WTC11 (cell line): ENCODE data around the gene TNN. TPM values are rescaled to one million over a fixed set of nuclear protein-coding genes. Genes with fewer than 3 reads are reported as not detected.

Experiments used
- ATAC-seq: fragments of 200-7000 bp; cut with Tn5 transposase; 2 replicates; pipeline ENCODE4 v1.10.0; 2021; ENCODE audit warnings: mild to moderate bottlenecking, moderate library complexity
- CTCF ChIA-PET: fragments of 300-600 bp; sonication (Branson Sonifier 250); formaldehyde crosslinking; loops from one replicate; lab custom pipeline; 2021; ENCODE audit warnings: antibody characterized with exemption; lab: Charles Lee
- POLR2A ChIA-PET: fragments of 350-600 bp; sonication (Branson Sonifier 250); formaldehyde crosslinking; loops from one replicate; lab custom pipeline; 2021; ENCODE audit warnings: antibody characterized with exemption; lab: Charles Lee
- DNase-seq: peaks from one replicate; pipeline ENCODE4 v3.0.0; 2021; ENCODE audit warnings: low spot score
- H3K27ac Mint-ChIP-seq: 2 replicates; pipeline ENCODE4 v1.8.0; 2021; ENCODE audit warnings: mixed read lengths
- H3K27me3 Mint-ChIP-seq: 2 replicates; pipeline ENCODE4 v1.8.0; 2021; ENCODE audit warnings: low read depth, mild to moderate bottlenecking, moderate library complexity, mixed read lengths
- H3K36me3 Mint-ChIP-seq: 2 replicates; pipeline ENCODE4 v1.8.0; 2021; ENCODE audit warnings: mixed read lengths
- H3K4me1 Mint-ChIP-seq: 2 replicates; pipeline ENCODE4 v1.8.0; 2022; ENCODE audit warnings: mixed read lengths
- H3K4me3 Mint-ChIP-seq: 2 replicates; pipeline ENCODE4 v1.8.0; 2021; ENCODE audit warnings: mild to moderate bottlenecking, moderate library complexity, mixed read lengths
- H3K9me3 Mint-ChIP-seq: 2 replicates; pipeline ENCODE4 v1.8.0; 2021; ENCODE audit warnings: mixed read lengths
- FOXJ3 ChIP-seq: sonication (generic); formaldehyde crosslinking; IDR thresholded peaks from 2 replicates; pipeline ENCODE4 v1.9.0; 2021; ENCODE audit warnings: missing genetic modification reagents, mild to moderate bottlenecking, borderline replicate concordance
- FOXP1 ChIP-seq: sonication (generic); formaldehyde crosslinking; IDR thresholded peaks from 2 replicates; pipeline ENCODE4 v1.8.0; 2022; ENCODE audit warnings: missing genetic modification reagents, mild to moderate bottlenecking, moderate library complexity, borderline replicate concordance
- GABPB1 ChIP-seq: sonication (generic); formaldehyde crosslinking; IDR thresholded peaks from 2 replicates; pipeline ENCODE4 v1.8.1; 2023; ENCODE audit warnings: mild to moderate bottlenecking, missing genetic modification reagents
- GTF2I ChIP-seq: fragments of 250-450 bp; sonication (Bioruptor Pico); conservative IDR thresholded peaks from 2 replicates; pipeline ENCODE4 v1.4.0; 2021; ENCODE audit warnings: mild to moderate bottlenecking
- MYBL2 ChIP-seq: sonication (generic); formaldehyde crosslinking; IDR thresholded peaks from 2 replicates; pipeline ENCODE4 v1.8.1; 2023; ENCODE audit warnings: mild to moderate bottlenecking, moderate library complexity, missing genetic modification reagents
- NFYB ChIP-seq: sonication (generic); formaldehyde crosslinking; conservative IDR thresholded peaks from 2 replicates; pipeline ENCODE4 v1.8.0; 2022; ENCODE audit warnings: low read depth, missing genetic modification reagents
- NR1H2 ChIP-seq: sonication (generic); formaldehyde crosslinking; IDR thresholded peaks from 2 replicates; pipeline ENCODE4 v1.9.0; 2021; ENCODE audit warnings: mild to moderate bottlenecking, moderate library complexity, missing genetic modification reagents
- RORB ChIP-seq: fragments of 250-450 bp; sonication (Bioruptor Pico); IDR thresholded peaks from 2 replicates; pipeline ENCODE4 v1.9.0; 2021; ENCODE audit warnings: mild to moderate bottlenecking
- TP53 ChIP-seq: sonication (generic); formaldehyde crosslinking; IDR thresholded peaks from 2 replicates; pipeline ENCODE4 v1.8.1; 2023; ENCODE audit warnings: mild to moderate bottlenecking, missing genetic modification reagents
- USF2 ChIP-seq: sonication (generic); formaldehyde crosslinking; IDR thresholded peaks from 2 replicates; pipeline ENCODE4 v1.8.1; 2023; ENCODE audit warnings: mild to moderate bottlenecking, missing genetic modification reagents, moderate library complexity
- ZNF121 ChIP-seq: sonication (generic); formaldehyde crosslinking; IDR thresholded peaks from 2 replicates; pipeline ENCODE4 v1.8.0; 2023; ENCODE audit warnings: missing genetic modification reagents
- ZNF219 ChIP-seq: sonication (generic); formaldehyde crosslinking; IDR thresholded peaks from 2 replicates; pipeline ENCODE4 v1.8.0; 2023; ENCODE audit warnings: missing genetic modification reagents, mild to moderate bottlenecking, borderline replicate concordance
- ZNF671 ChIP-seq: fragments of 250-450 bp; sonication (Bioruptor Pico); IDR thresholded peaks from 2 replicates; pipeline ENCODE4 v1.8.0; 2021; ENCODE audit warnings: mild to moderate bottlenecking
- total RNA-seq: library from RNA; stranded (reverse); gene quantifications from 3 replicates; pipeline ENCODE4 v1.2.3, GENCODE V29; 2021
- TF ChIP-seq, protein P1 (sequence below): sonication (generic); formaldehyde crosslinking; IDR thresholded peaks from 2 replicates; pipeline ENCODE4 v1.8.0; 2023; ENCODE audit warnings: mild to moderate bottlenecking, missing genetic modification reagents
- TF ChIP-seq, protein P2 (sequence below): sonication (generic); formaldehyde crosslinking; IDR thresholded peaks from 2 replicates; pipeline ENCODE4 v1.8.1; 2022; ENCODE audit warnings: mild to moderate bottlenecking, missing genetic modification reagents, moderate library complexity, borderline replicate concordance
- TF ChIP-seq, protein P3 (sequence below): sonication (generic); formaldehyde crosslinking; IDR thresholded peaks from 2 replicates; pipeline ENCODE4 v1.8.1; 2023; ENCODE audit warnings: mild to moderate bottlenecking, missing genetic modification reagents, borderline replicate concordance
- TF ChIP-seq, protein P4 (sequence below): fragments of 250-450 bp; sonication (Bioruptor Pico); IDR thresholded peaks from 2 replicates; pipeline ENCODE4 v1.9.0; 2021; ENCODE audit warnings: mild to moderate bottlenecking
- TF ChIP-seq, protein P5 (sequence below): fragments of 250-450 bp; sonication (Bioruptor Pico); IDR thresholded peaks from 2 replicates; pipeline ENCODE4 v1.8.0; 2021; ENCODE audit warnings: mild to moderate bottlenecking

TNN gene
- total RNA-seq, 1 experiment from 2014 or later = 0.44 TPM

DNA sequence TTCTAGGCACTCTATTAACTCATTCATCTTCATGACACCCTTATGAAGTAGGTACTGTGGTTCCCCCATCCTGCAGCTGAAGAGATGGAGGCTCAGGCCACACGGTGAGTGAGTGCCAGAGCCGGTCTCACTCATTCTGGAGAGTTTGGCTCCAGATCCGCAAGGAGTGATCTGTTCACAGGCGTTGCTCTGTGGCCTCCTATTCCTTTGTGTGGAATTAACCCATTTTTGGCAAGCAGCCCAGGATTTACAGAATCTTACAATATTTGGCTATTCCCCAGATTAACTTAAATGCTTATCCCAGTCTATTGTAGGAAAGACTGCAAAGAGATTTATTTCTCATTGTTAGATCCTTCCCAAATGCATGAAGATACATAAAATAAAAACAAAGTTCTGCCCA, 95.3 kb downstream of the TNN start (continued):
- TF ChIP-seq, protein P1, sequence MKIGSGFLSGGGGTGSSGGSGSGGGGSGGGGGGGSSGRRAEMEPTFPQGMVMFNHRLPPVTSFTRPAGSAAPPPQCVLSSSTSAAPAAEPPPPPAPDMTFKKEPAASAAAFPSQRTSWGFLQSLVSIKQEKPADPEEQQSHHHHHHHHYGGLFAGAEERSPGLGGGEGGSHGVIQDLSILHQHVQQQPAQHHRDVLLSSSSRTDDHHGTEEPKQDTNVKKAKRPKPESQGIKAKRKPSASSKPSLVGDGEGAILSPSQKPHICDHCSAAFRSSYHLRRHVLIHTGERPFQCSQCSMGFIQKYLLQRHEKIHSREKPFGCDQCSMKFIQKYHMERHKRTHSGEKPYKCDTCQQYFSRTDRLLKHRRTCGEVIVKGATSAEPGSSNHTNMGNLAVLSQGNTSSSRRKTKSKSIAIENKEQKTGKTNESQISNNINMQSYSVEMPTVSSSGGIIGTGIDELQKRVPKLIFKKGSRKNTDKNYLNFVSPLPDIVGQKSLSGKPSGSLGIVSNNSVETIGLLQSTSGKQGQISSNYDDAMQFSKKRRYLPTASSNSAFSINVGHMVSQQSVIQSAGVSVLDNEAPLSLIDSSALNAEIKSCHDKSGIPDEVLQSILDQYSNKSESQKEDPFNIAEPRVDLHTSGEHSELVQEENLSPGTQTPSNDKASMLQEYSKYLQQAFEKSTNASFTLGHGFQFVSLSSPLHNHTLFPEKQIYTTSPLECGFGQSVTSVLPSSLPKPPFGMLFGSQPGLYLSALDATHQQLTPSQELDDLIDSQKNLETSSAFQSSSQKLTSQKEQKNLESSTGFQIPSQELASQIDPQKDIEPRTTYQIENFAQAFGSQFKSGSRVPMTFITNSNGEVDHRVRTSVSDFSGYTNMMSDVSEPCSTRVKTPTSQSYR = no peak
- TF ChIP-seq, protein P2, sequence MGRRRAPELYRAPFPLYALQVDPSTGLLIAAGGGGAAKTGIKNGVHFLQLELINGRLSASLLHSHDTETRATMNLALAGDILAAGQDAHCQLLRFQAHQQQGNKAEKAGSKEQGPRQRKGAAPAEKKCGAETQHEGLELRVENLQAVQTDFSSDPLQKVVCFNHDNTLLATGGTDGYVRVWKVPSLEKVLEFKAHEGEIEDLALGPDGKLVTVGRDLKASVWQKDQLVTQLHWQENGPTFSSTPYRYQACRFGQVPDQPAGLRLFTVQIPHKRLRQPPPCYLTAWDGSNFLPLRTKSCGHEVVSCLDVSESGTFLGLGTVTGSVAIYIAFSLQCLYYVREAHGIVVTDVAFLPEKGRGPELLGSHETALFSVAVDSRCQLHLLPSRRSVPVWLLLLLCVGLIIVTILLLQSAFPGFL (CRISPR knock-in tag) = no peak
- TF ChIP-seq FOXP1 (CRISPR knock-in tag) (no peak), RORB (CRISPR knock-in tag) (no peak)
- TF ChIP-seq, protein P3, sequence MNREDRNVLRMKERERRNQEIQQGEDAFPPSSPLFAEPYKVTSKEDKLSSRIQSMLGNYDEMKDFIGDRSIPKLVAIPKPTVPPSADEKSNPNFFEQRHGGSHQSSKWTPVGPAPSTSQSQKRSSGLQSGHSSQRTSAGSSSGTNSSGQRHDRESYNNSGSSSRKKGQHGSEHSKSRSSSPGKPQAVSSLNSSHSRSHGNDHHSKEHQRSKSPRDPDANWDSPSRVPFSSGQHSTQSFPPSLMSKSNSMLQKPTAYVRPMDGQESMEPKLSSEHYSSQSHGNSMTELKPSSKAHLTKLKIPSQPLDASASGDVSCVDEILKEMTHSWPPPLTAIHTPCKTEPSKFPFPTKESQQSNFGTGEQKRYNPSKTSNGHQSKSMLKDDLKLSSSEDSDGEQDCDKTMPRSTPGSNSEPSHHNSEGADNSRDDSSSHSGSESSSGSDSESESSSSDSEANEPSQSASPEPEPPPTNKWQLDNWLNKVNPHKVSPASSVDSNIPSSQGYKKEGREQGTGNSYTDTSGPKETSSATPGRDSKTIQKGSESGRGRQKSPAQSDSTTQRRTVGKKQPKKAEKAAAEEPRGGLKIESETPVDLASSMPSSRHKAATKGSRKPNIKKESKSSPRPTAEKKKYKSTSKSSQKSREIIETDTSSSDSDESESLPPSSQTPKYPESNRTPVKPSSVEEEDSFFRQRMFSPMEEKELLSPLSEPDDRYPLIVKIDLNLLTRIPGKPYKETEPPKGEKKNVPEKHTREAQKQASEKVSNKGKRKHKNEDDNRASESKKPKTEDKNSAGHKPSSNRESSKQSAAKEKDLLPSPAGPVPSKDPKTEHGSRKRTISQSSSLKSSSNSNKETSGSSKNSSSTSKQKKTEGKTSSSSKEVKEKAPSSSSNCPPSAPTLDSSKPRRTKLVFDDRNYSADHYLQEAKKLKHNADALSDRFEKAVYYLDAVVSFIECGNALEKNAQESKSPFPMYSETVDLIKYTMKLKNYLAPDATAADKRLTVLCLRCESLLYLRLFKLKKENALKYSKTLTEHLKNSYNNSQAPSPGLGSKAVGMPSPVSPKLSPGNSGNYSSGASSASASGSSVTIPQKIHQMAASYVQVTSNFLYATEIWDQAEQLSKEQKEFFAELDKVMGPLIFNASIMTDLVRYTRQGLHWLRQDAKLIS = no peak
- TF ChIP-seq, protein P4, sequence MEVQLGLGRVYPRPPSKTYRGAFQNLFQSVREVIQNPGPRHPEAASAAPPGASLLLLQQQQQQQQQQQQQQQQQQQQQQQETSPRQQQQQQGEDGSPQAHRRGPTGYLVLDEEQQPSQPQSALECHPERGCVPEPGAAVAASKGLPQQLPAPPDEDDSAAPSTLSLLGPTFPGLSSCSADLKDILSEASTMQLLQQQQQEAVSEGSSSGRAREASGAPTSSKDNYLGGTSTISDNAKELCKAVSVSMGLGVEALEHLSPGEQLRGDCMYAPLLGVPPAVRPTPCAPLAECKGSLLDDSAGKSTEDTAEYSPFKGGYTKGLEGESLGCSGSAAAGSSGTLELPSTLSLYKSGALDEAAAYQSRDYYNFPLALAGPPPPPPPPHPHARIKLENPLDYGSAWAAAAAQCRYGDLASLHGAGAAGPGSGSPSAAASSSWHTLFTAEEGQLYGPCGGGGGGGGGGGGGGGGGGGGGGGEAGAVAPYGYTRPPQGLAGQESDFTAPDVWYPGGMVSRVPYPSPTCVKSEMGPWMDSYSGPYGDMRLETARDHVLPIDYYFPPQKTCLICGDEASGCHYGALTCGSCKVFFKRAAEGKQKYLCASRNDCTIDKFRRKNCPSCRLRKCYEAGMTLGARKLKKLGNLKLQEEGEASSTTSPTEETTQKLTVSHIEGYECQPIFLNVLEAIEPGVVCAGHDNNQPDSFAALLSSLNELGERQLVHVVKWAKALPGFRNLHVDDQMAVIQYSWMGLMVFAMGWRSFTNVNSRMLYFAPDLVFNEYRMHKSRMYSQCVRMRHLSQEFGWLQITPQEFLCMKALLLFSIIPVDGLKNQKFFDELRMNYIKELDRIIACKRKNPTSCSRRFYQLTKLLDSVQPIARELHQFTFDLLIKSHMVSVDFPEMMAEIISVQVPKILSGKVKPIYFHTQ (CRISPR knock-in tag) = no peak
- TF ChIP-seq, all 79 proteins: peak for 0

DNA sequence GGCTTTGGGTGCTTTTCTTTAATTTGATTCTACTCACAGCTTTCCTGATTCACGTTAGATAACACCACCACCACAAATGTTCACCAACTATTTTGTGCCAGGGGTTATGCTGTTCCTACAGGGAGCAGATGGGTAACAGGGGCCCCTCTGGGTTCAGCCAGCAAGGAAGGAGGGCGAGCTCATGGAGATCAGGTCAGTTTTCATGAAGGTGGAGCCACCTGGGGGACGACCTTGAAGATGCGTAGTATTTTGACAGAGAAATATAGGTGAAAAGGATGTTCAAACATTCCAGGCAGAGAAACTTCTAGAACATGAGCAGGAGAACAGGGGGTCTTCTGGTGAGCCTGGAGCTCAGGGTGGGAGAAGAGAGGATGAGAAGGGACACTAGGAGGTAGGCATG, 96.1 kb downstream of the TNN start:
- no peaks in the 10 kb centered on the region for H3K4me1 Mint-ChIP-seq
- peaks cover 7% of the 10 kb centered on the region for H3K36me3 Mint-ChIP-seq
- H3K27me3 Mint-ChIP-seq = no peaks in the 10 kb centered on the region
- CTCF ChIA-PET = interaction anchor here (0.7 to 3.3 kb wide), 16 partner anchors 9 to 210 kb away, joined by 3 to 30 read pairs (median 5); no protein-coding TSS in a partner anchor
- H3K4me3 Mint-ChIP-seq = no peak overlapping the region
- DNase-seq (no peak), ATAC-seq (peak; percentile 64)
- H3K9me3 Mint-ChIP-seq = 0 out of 2 replicates have a peak, but pooled peaks cover under 1% of the 10 kb centered on the region
- POLR2A ChIA-PET = no interaction called here
- no peak overlapping the region for H3K27ac Mint-ChIP-seq
- TF ChIP-seq ZNF219 (CRISPR knock-in tag) (no peak), FOXJ3 (CRISPR knock-in tag) (no peak), GABPB1 (CRISPR knock-in tag) (no peak), USF2 (no peak), GTF2I (CRISPR knock-in tag) (no peak), NFYB (CRISPR knock-in tag) (no peak), ZNF121 (CRISPR knock-in tag) (no peak), MYBL2 (CRISPR knock-in tag) (no peak), ZNF671 (CRISPR knock-in tag) (no peak), TP53 (CRISPR knock-in tag) (no peak), NR1H2 (CRISPR knock-in tag) (no peak)
- TF ChIP-seq, protein P4 (CRISPR knock-in tag) = no peak
- TF ChIP-seq, protein P5, sequence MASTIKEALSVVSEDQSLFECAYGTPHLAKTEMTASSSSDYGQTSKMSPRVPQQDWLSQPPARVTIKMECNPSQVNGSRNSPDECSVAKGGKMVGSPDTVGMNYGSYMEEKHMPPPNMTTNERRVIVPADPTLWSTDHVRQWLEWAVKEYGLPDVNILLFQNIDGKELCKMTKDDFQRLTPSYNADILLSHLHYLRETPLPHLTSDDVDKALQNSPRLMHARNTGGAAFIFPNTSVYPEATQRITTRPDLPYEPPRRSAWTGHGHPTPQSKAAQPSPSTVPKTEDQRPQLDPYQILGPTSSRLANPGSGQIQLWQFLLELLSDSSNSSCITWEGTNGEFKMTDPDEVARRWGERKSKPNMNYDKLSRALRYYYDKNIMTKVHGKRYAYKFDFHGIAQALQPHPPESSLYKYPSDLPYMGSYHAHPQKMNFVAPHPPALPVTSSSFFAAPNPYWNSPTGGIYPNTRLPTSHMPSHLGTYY (CRISPR knock-in tag) = no peak
